Psoas muscle (tissue), 8 donors: ENCODE data around the gene TMEM263. TPM values are rescaled to one million over a fixed set of nuclear protein-coding genes. Genes with fewer than 3 reads are reported as not detected.

Experiments
- ATAC-seq, 4 donors: fragments of 200-7000 bp; cut with Tn5 transposase; one replicate each; pipeline ENCODE4 v1.9.1; 2020; ENCODE audit warnings: moderate library complexity in 3 of 4, mild to moderate bottlenecking in 2 of 4
- DNase-seq, 2 donors: peaks; one replicate each; pipeline ENCODE4 v3.0.0-alpha.2; 2020
- H3K27ac ChIP-seq: fragments of 200-600 bp; one replicate; pipeline ENCODE4 v1.8.0; 2022
- H3K27me3 ChIP-seq, 3 donors: fragments of 200-600 bp in 1 of 3; one replicate each; pipeline versions ENCODE4 v1.6.1 to v1.8.0; 2013 to 2022; ENCODE audit warnings: low read length in 2 of 3, mild to moderate bottlenecking in 2 of 3, moderate library complexity in 1 of 3; ENCODE audit not compliant: insufficient read depth in 3 of 3
- H3K36me3 ChIP-seq, 2 donors: fragments of 200-600 bp in 1 of 2; one replicate each; pipeline versions ENCODE4 v1.6.1 to v1.8.0; 2013 to 2022; ENCODE audit warnings: low read depth in 1 of 2, mild to moderate bottlenecking in 1 of 2, moderate library complexity in 1 of 2; ENCODE audit not compliant: insufficient read depth in 1 of 2
- H3K4me1 ChIP-seq: fragments of 200-600 bp; one replicate; pipeline ENCODE4 v1.8.0; 2022
- H3K4me3 ChIP-seq: fragments of 200-600 bp; one replicate; pipeline ENCODE4 v1.8.0; 2022; ENCODE audit warnings: mild to moderate bottlenecking
- H3K9me3 ChIP-seq: fragments of 200-600 bp; one replicate; pipeline ENCODE4 v1.8.0; 2022
- CTCF ChIP-seq: fragments of 200-600 bp; IDR thresholded peaks from one replicate; pipeline ENCODE4 v1.8.0; 2022; ENCODE audit warnings: antibody characterized with exemption
- WGBS, 3 donors: extraction: QIAGEN DNeasy Blood & Tissue Kit; methylation state at CpG; one replicate each; pipeline versions ENCODE4 v1.1.6 to v1.1.7; 2013; 5-methylcytosine and 5-hydroxymethylcytosine counted together
- intact Hi-C, 2 donors: fragments of 100-400 bp; cut with DNase I; formaldehyde crosslinking; loops; one replicate each; pipeline versions ENCODE4 v1.11.0 to v1.14.2; 2022
- polyA plus RNA-seq, 3 donors: library from polyadenylated mRNA; stranded (reverse); fragments of 200-250 nt; gene quantifications; one replicate each; pipeline ENCODE4 v1.2.3, GENCODE V29; 2013
- total RNA-seq, 4 donors: library from RNA; stranded (reverse); fragmentation: NEBNext Ultra II Directional in 2 of 4; extraction: Animal tissue kit (Norgen Biotek cat#: 25700) in 2 of 4; gene quantifications; one replicate each; pipeline versions ENCODE4 v1.2.1 to v1.2.4, GENCODE V29; 2021 to 2023
- donor health status: healthy with polysubstance abuse.
- donor health status: DM: no; HTN: no; CAD: no; lungs with moderate emphysema.
- donor health status: Bipolar disorder and iron deficiency.
- donor health status: healthy.
- donor health status: DM: yes; HTN: yes; CAD: no.
- donor health status: DM: no; HTN: no; CAD: no.
- donor health status: DM: no; HTN: no; CAD: no.
- donor health status: DM: yes; HTN: yes; CAD: no.

Gene TMEM263
- total and polyA plus RNA-seq, 7 donors: 9.5 to 20.8 (median 15.5) TPM

GRCh38 chr12:106908561-106908960 lies 47.1 kb upstream of the TMEM263 start:
- no peaks in the 10 kb centered on the region for H3K9me3 ChIP-seq
- H3K27me3 ChIP-seq: peaks cover 0 to 4% (median 0%) of the 10 kb centered on the region in 3 donors
- H3K27ac ChIP-seq: no peak overlapping the region
- H3K4me3 ChIP-seq: no peak overlapping the region
- intact Hi-C loops: no loop called here
- 73 to 92% (median 76%) methylated on average over 3 of the region's 3 CpGs for WGBS, 3 donors
- H3K36me3 ChIP-seq: no peaks in the 10 kb centered on the region
- H3K4me1 ChIP-seq: peaks cover 5% of the 10 kb centered on the region
- TF ChIP-seq CTCF: no peak
- ATAC-seq: no peak
- no peak for DNase-seq

DNA sequence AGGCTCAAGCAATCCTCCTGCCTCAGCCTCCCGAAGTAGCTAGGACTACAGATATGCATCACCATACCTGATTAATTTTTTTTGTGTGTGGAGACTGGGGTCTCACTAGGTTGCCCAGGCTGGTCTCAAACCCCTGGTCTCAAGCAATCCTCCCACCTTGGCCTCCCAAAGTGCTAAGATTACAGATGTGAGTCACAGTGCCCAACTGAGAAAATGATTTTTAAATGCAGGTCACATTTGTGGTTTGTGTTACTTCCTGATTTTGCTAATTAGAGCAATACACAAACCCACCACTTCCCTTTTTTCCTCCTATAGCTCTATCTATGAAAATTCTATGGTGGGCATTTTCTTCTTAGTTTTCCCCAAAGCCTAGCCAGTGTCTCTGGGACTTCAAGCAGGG lies 45.5 kb upstream of the TMEM263 start:
- intact Hi-C loops: loop anchor here in 1 of 2 donors (10.0 kb wide), 1 partner anchor 175 kb away; no protein-coding TSS in a partner anchor
- Histone ChIP-seq H3K36me3 (no peaks in the 10 kb centered on the region), H3K27me3 (peaks cover 0 to 4% (median 0%) of the 10 kb centered on the region in 3 donors), H3K9me3 (no peaks in the 10 kb centered on the region), H3K4me1 (no peaks in the 10 kb centered on the region), H3K27ac (no peak overlapping the region), H3K4me3 (no peak overlapping the region)
- no peak for DNase-seq
- no peak for TF ChIP-seq CTCF
- WGBS, 3 donors: 91 to 100% (median 93%) methylated on average over 1 of the region's 1 CpG
- ATAC-seq: no peak

GRCh38 chr12:106911581-106911980 lies 44.1 kb upstream of the TMEM263 start:
- intact Hi-C loops: loop anchor here in 1 of 2 donors (10.0 kb wide), 1 partner anchor 177 kb away; no protein-coding TSS in a partner anchor
- no peak for TF ChIP-seq CTCF
- H3K36me3 ChIP-seq: no peaks in the 10 kb centered on the region
- H3K4me3 ChIP-seq: no peak overlapping the region
- peaks cover 0 to 4% (median 0%) of the 10 kb centered on the region in 3 donors for H3K27me3 ChIP-seq
- no peak overlapping the region for H3K27ac ChIP-seq
- ATAC-seq: no peak
- H3K9me3 ChIP-seq: no peaks in the 10 kb centered on the region
- 74 to 86% (median 83%) methylated on average over 6 of the region's 6 CpGs for WGBS, 3 donors
- DNase-seq: no peak
- H3K4me1 ChIP-seq: no peaks in the 10 kb centered on the region

DNA sequence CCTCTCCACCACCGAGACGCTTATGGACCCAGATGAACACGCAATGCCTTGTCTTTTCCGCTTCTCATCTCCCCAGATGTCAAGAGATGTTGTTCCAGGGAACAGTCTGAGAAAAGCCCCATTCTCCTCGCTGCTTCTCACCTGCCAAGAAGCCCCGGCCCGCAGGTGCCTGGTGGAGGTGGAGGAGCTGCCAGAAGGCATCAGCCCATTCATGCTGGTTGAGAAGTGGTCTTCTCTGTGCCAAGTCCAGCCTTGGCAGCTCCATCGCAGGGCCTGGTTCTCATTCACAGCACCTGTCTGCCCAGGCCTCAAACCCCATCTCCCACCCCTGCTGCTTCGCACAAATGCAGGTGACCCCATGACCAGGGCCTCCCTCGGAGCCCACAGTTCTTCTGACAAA lies 42.3 kb upstream of the TMEM263 start:
- WGBS, 3 donors: 87 to 91% (median 91%) methylated on average over 10 of the region's 10 CpGs

More for the DNA sequence above, 42.3 kb upstream of the TMEM263 start:
- H3K9me3 ChIP-seq: no peaks in the 10 kb centered on the region
- no peaks in the 10 kb centered on the region for H3K27me3 ChIP-seq
- H3K4me3 ChIP-seq: no peak overlapping the region
- DNase-seq (no peak), ATAC-seq (no peak)
- H3K36me3 ChIP-seq: no peaks in the 10 kb centered on the region
- no peak overlapping the region for H3K27ac ChIP-seq
- no peaks in the 10 kb centered on the region for H3K4me1 ChIP-seq
- intact Hi-C loops: loop anchor here in 1 of 2 donors (10.0 kb wide), 1 partner anchor 179 kb away; no protein-coding TSS in a partner anchor
- no peak for TF ChIP-seq CTCF
